Measurements from ENCODE around the gene MAPRE2. TPM values are rescaled to one million over a fixed set of nuclear protein-coding genes. Genes with fewer than 3 reads are reported as not detected.

MAPRE2 gene
- total RNA-seq, result 10 to 100 TPM; 30.8 to 31.6 TPM
- long read RNA-seq, full-length matches to known transcripts, result 12 of 20 reads
- long read RNA-seq, partial matches to known transcripts, result 6 of 20 reads
- long read RNA-seq, other reads (novel, unspliced or antisense), result 2 of 20 reads

DNA sequence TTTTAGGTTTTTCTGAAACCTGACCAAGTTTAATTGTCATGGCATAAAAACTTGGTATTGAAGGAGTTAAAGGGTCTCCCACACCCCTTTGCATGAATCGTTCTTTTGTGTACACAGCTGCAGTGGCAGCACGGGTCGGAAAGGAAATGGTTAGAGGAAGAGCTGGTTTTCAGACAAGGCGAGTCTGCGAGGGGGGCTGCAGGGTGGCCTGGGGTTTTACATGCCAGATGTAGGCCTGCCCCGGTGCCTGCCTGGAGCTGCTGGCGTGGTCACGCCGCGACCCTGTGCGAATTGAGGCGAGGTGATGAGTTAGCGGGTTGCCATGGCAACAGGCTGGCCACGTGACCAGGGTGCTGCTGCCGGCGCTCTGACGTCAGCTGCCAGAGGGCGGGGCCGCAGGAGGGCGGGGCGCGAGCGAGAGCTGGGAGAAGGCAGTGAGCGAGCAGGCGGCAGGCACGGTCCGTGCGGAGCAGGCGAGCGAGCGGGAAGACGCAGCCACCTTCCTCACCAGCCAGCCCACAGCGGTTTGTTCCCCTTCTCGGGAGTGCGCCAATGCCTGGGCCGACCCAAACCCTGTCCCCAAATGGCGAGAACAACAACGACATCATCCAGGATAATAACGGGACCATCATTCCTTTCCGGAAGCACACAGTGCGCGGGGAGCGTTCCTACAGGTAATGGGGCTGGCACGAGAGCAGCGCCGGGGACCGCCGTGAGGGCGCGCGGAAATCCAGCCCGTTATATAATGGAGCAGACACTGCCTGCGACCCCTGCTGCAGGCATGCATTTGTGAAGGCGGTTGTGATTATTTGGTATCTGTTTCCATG lies at the start of gene MAPRE2:
Gene MAPRE2 (plus strand): TSS at position 426 of the 827 bp plus-strand sequence. CDS start 127 bp downstream, at position 553.
- DNase-seq, result peak; percentile 98 to 99
- peak; percentile 98 for ATAC-seq
- intact Hi-C loops (cut with DNase I, micrococcal nuclease), result no loop called here

DNA sequence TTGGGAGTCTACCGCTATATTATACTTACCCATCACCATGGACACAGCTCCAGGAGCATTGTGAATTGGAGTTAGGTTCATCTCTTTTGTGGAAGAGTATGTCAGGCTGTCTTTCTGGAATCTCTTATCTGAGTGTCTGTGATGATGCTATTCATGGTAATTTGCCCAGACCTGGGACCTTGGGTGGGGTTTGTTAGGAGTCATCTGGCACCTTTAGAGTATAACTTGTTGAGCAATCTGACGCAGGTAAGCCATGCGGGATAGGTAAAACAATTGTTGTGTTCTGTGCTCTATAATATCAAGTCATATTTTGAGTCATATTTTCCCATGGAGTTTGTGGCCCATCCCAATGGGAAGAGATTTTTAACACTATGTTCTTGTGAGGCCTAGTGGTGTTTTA lies 49.7 kb upstream of the MAPRE2 start:
- intact Hi-C loops (cut with DNase I, micrococcal nuclease), result no loop called here
- DNase-seq, result no peak
- peak; percentile 29 for ATAC-seq

DNA sequence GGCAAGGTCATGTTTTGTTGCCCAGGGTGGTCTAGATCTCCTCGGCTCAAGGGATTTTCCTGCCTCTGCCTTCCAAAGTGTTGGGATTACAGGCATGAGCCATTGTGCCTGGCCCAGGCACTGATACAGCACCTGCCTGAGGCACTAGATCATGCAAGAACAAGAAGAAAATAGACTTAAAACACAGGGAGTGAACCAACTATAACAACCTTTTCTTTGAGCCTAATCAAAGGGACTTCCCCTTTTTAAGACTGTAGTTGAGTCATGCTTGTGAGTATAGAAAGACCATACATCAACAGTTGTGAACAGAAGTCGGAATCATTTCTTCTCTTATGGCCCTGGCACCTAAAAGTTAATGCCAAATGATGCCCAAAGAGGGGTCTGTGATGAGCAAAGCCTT lies 47.9 kb upstream of the MAPRE2 start:
- intact Hi-C loops (cut with DNase I, micrococcal nuclease), result no loop called here
- DNase-seq (no peak), ATAC-seq (no peak)

DNA sequence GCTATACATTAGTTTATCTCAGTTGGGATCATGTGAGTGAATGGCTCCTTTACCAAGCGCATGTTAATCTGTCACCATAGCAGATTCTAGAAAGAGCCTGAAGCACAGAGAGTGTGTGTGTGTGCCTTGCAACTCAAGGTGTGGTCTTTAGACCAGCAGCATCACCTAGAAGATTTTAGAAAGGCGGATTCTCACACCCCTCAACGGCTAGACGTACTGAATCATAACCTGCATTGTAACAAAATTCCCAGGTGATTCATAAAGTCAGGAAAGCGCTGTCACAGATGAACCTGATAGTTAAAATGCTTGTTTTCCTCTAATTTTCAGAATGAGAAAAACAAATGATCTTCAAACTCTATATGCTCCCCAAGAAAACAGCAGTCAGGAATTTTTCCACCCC lies 45.5 kb upstream of the MAPRE2 start:
- intact Hi-C loops (cut with DNase I, micrococcal nuclease), result no loop called here
- ATAC-seq (no peak), DNase-seq (no peak)

DNA sequence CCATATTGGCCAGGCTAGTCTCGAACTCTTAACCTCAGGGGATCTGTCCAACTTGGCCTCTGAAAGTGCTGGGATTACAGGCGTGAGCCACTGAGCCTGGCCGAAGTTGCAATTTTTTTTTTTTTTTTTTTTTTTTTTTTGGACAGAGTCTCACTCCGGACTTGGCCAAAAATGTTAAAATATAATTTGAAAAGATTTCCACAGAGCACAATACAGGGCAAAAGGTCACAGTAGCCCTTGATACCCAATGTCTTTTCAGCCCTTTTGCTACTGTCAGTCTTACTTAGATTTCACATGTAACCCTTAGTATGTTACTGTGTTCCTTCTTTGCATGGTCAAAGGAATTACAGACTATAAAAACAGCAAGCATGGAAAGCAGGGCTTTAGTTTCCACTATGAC lies 42.6 kb upstream of the MAPRE2 start:
- intact Hi-C loops (cut with DNase I, micrococcal nuclease), result no loop called here

DNA sequence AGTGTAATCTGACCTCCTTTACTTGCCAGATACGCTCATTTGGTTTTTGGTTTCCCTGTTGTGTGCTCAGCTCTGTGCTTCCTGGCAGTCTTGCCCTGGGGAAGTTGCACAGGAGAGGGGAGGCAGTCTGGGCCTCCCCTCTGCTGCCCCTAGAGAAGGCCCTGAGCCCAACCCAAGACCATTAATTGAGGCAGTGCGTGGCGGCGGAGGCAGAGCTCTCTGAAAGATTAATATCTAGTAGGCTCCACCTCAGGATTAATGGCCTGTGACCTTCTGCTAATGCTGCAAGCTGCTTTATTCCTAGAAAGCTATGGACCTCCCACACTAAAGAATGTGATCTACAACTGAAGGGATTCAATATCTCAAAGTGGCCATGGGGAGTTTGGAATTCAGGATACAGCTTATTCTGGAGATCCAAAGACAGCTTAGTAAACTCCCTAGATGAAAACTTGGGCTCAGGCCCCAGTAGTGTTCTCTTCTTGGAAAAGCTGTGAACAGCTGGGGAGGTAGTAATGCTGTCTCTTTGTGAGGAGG lies 41.4 kb upstream of the MAPRE2 start:
- ATAC-seq (no peak), DNase-seq (no peak)
- intact Hi-C loops (cut with DNase I, micrococcal nuclease), result no loop called here

More for the DNA sequence above, 42.6 kb upstream of the MAPRE2 start:
- ATAC-seq, result no peak
- DNase-seq, result no peak

DNA sequence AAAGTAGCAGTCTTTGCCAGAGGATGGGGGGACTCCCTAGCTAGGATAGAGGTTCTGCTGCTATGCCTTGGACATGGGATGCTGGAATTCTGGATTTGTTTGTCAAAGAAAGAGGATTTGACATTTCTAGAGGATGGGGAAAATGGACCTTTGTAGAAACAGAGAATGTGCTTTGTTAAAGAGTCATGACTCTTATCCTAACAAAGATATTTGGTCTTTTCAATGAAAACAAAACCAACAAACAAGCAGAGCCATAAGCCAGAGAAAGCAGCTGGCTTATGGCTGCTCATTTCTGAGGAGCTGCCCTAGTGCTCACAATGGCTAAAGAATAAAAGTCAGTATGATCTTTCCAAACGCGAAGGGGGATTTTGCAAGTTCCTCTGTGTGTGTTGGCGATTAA lies 40.8 kb upstream of the MAPRE2 start:
- DNase-seq, result no peak
- intact Hi-C loops (cut with DNase I, micrococcal nuclease), result no loop called here
- no peak for ATAC-seq

DNA sequence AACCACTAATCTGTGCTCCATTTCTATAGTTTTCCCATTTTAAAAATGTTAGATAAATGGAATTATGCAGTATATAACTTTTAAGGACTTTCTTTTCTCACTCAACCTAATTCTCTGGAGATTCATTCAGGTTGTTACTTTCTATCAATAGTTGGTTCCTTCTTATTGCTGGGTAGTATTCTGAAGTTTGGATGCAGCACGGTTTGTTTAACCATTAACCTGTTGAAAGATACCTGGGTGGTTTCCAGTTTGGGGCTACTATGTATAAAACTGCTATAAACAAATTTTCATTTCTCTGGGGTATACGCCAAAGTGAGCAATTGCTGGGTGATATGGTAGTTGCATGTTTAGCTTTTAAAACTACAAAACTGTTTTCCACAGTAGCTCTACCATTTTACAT lies 39.1 kb upstream of the MAPRE2 start:
- DNase-seq, result no peak

DNA sequence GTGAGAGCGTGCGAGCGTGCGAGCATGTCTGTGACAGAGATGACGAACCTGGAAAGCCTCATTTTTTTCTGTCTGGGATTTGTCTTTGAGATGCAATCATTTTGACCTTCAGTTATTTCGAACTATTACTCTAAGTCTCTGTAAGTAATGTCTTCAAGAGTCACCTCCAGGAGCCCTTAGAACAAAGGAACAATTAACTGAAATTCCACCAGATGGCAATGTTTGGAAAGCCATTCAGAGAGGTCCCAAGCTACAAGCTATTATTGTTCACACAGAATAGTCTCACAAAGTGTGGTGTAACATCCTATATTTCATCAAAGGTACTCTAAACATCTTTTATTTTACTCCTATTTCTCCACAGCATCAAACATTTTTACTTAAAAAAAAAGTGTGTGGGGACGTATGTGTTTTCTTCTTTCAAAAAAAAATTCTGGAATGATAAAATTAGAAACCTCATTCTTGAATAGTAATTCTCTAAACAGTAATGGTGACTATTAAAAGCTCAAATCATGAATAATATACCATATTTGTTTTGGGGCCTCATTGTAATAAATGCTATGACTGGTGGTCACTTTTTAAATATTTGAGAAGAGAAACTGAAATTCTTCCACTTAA lies 35.1 kb upstream of the MAPRE2 start:
- intact Hi-C loops (cut with DNase I, micrococcal nuclease), result loop anchor here in 1 of 2 donors (2.0 to 5.0 kb wide), 2 partner anchors 139 to 336 kb away; partner anchors contain the start of gene ZNF24
- peak; percentile 86 for ATAC-seq
- DNase-seq, result no peak

More for the DNA sequence above, 39.1 kb upstream of the MAPRE2 start:
- no peak for ATAC-seq
- intact Hi-C loops (cut with DNase I, micrococcal nuclease), result no loop called here

DNA sequence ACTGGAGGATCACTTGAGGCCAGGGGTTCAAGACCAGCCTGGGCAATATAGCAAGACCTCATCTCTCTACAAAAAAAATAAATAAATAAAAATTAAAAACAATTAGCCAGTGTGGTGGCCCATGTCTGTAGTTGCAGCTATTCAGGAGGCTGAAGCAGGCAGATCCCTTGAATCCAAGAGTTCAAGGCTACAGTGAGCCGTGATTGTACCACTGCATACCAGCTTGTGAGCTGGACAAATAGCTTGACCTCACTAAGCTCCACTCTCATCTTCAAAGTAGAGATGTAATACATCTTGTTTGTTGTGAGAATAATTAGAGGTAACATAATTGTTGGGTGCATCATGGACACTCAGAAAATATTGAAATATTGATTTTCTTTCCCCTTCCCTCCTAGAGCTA lies 31.1 kb upstream of the MAPRE2 start:
- DNase-seq, result no peak
- no peak for ATAC-seq
- intact Hi-C loops (cut with DNase I, micrococcal nuclease), result no loop called here

DNA sequence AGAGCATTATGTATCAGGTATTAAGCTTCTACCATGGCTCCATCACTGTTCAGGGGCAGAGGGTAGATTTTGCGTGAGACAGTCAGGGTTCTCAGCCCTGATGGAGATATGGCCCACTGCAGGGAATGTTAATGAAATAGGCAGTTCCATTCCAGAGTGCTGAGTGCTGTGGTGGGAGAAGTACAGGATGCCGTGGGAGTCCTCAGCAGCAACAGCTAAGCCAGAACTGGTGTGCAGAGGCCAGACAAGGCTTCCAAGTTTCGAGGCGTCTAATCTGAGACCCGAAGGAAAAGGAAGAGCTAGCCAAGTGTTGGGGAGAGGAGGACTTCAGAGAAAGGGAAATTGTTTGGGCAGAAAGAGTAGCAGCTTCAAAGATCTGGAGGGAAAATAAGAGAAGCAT lies 30.2 kb upstream of the MAPRE2 start:
- DNase-seq, result no peak
- intact Hi-C loops (cut with DNase I, micrococcal nuclease), result no loop called here
- ATAC-seq, result no peak

DNA sequence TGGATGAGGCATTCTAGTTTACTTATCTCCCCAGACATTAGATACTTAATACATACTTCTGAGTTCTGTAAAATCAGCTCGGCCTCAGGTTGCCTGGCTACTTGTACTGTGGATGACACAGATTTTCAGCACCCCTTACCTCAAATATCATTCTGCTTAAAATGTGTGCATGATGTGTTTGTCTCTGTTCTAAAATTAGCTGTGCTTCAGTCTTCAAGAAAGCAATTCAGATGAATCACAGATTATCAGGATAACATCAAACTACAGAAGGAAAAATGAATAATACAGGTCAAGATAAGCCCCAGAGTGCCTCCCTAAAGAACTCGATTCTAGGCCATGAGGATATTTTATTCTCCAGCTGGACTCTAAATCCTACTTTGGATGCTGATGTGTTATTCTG lies 21.3 kb upstream of the MAPRE2 start:
- intact Hi-C loops (cut with DNase I, micrococcal nuclease), result no loop called here
- ATAC-seq (no peak), DNase-seq (no peak)

DNA sequence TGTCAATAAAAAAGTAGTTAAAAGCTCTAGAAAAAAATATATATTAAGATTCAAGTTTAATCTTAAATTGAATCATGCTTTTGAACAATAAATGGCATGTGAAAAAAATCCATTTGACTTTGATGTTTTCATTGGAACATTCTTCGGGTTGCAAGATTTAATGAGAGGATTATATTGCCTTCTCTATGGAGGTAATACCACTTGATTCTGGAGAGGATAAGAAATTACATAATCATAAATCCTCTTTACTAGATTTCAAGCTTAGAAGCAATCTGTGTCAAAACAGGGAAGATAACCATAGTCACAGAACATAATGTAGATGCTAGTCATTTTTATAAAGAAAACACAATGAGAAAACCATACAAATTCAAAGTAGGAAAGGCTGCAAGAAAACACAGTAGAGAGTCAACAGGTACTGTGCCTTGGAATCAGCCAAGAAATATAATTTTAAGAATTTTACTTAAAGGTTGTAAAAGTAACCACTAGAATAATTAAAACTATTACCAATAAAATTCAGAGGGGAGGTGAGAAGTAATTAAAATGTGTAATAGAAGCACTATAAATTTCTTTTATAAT lies 18.7 kb upstream of the MAPRE2 start:
- intact Hi-C loops (cut with DNase I, micrococcal nuclease), result no loop called here
- no peak for ATAC-seq
- no peak for DNase-seq

DNA sequence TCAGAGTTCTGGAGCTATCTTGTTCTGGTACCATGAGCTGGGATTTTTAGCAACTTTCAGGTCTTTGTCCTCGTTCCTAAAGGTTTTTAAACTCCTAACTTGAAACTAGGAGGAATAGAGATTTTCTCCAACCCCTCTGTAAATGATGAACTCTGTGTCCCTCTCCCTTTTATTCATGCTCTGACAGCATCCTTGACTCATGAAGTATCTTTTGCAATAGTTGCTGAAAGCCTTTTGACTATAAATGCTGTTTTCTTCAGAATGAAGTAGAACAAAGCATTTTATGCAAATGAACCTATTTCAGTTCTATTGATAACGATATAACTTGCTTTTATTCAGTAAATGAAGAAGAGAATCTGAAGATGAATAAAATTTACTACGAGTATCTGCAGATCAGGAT lies 17.0 kb upstream of the MAPRE2 start:
- DNase-seq, result no peak
- intact Hi-C loops (cut with DNase I, micrococcal nuclease), result no loop called here
- ATAC-seq, result no peak

DNA sequence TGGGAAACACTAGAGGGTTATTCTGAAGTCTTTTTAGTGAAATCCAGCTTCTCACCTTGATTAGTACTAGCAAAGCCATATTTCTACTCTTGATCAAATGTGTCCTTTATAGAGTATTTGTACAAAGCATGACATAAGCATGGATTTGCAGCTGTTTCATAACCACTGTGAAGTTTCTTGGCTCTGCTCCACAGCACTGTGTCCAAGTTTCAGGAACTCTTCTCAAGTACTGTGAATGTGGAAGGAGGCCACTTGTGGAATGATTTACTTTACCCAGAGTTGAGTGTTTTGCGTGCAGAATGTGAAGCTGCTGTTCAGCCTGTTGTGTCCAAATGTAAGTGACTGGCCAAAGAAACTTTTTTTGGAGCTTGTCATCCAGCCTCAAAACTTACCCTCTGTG lies 16.2 kb upstream of the MAPRE2 start:
- peak; percentile 64 for ATAC-seq
- intact Hi-C loops (cut with DNase I, micrococcal nuclease), result no loop called here
- DNase-seq, result peak; percentile 32 to 67

DNA sequence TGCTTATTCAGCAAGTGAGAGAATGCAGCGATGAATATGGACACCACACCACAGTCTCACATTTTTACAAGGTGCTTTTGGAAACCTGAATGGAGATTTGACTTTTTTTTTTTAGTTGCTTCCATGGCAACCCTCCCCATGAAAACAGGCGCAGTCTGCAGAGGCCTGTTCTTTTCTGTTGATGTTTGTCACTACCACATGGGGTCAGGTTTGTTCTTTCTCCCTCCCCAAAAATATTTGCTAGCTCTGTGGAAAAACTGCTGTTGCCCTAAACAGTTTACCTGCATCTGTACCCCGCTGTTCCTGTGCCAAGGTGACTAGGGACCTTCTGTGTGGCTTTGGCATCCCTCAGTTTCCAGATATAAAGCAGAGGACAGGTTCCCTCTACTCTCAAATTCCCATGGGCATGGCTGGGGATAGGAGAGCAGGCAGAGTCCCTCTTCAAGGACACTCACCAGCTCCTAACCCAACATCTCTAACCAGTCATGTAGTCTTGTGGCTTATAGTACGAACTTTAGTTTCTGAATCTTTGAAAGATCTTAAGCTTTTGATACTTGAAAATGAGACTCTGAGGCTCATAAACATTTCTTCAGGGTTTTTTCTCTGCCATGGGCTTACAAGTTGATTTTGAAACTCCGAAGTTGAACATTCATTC lies 14.7 kb upstream of the MAPRE2 start:
- intact Hi-C loops (cut with DNase I, micrococcal nuclease), result no loop called here
- no peak for ATAC-seq
- DNase-seq, result no peak

DNA sequence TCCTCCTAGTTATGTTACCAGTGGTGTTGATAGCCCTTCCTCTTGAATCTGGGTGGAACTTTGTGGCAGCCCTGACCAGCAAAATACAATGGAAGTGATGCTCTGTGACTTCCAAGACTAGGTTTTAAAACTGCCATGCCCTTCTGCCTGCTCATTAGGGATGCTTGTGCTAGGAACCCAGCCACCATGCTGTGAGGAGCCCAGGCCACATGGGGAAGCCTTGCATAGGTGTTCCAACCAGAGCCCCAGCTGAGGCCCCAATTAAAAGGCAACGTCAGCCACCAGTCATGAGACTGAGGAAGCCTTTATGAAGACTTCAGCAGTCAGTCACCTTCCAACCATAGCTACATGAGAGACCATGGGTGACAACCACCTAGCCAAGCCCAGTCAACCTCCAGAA lies 14.0 kb upstream of the MAPRE2 start:
- no peak for ATAC-seq
- intact Hi-C loops (cut with DNase I, micrococcal nuclease), result no loop called here
- DNase-seq, result no peak

DNA sequence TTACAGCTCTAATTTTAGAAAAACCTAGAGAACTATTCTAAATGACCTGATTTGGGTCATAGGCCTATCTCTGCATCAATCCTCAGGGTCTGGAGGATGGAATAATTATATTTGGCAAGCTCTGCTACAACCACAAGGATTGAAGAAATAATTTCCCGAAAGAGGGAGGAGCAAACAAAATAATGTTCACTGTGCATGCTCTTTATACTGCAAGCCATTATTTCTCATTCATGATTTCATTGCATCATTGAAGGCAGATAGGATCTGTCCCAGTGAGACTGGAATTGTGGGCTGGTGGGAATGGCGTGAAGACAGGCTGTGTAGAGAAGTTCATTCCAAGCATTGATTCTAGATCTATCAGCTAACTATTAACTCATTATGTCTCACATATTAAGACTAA lies 12.7 kb upstream of the MAPRE2 start:
- ATAC-seq, result no peak
- DNase-seq, result no peak
- intact Hi-C loops (cut with DNase I, micrococcal nuclease), result no loop called here

DNA sequence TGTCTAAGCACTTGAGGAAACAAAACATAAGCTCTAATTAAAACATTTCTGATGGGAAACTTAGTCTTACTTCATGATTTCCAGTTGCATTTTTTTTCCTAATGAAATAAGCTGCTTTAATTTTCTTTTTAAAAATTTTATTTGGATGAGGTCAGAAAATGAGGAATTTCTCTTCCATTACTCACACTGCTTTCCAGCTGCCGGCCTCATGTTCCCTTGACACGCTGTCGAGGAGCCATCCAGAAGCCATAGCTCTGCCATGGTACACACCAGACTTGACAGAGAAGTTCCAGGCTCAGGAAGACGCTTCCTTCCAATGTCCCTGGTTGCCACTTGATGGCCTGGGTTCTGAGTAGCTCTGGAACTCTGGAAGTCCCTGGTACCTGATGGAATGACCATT lies 12.1 kb upstream of the MAPRE2 start:
- intact Hi-C loops (cut with DNase I, micrococcal nuclease), result no loop called here
- no peak for ATAC-seq
- no peak for DNase-seq

Data from left colon (tissue), 2 donors.